HG03135 (cell line): ENCODE results near the gene CHPF2.

Experiments
- ATAC-seq: cut with Tn5 transposase; IDR thresholded peaks from one replicate; pipeline ENCODE4 v1.9.1; 2021; ENCODE audit warnings: mild to moderate bottlenecking, moderate library complexity; ENCODE audit not compliant: unreplicated experiment

Gene CHPF2

GRCh38 chr7:151232917-151233701, 826 bp downstream of the CHPF2 start:
- peak; percentile 33 for ATAC-seq

GRCh38 chr7:151233804-151234203, 1.5 kb downstream of the CHPF2 start:
- no peak for ATAC-seq

GRCh38 chr7:151235091-151235787, 3.0 kb downstream of the CHPF2 start:
- ATAC-seq: no peak

- no peak for ATAC-seq
These were observed 4.1 kb downstream of the CHPF2 start for GRCh38 chr7:151236406-151236805.

- no peak for ATAC-seq
These were observed 5.2 kb downstream of the CHPF2 start for GRCh38 chr7:151237244-151238189.

- ATAC-seq: no peak
These were observed 6.0 kb downstream of the CHPF2 start for GRCh38 chr7:151238190-151238810.

- no peak for ATAC-seq
These were observed 6.9 kb downstream of the CHPF2 start for GRCh38 chr7:151238924-151239836.

- ATAC-seq: no peak
These were observed 7.7 kb downstream of the CHPF2 start for GRCh38 chr7:151239837-151240459.

- no peak for ATAC-seq
These were observed 8.3 kb downstream of the CHPF2 start for GRCh38 chr7:151240536-151240935.

GRCh38 chr7:151240942-151241754, 8.9 kb downstream of the CHPF2 start:
- no peak for ATAC-seq

- ATAC-seq: no peak
These were observed 9.4 kb downstream of the CHPF2 start for GRCh38 chr7:151241755-151242096.

- no peak for ATAC-seq
These were observed 10.1 kb downstream of the CHPF2 start for GRCh38 chr7:151242159-151243044.

- no peak for ATAC-seq
These were observed 10.7 kb downstream of the CHPF2 start for GRCh38 chr7:151243045-151243349.

- ATAC-seq: no peak
These were observed 11.3 kb downstream of the CHPF2 start for GRCh38 chr7:151243408-151244195.

- ATAC-seq: no peak
These were observed 12.0 kb downstream of the CHPF2 start for GRCh38 chr7:151244196-151244840.

GRCh38 chr7:151244841-151245346, 12.6 kb downstream of the CHPF2 start:
- no peak for ATAC-seq
